ENCODE data around the gene CD48.
"Not testable (repeated sequence)": the region's sequence is repeated elsewhere in the genome, so short reads cannot be mapped to it uniquely, and the experiment has no call there.

CD48 gene

GRCh38 chr1:160658814-160659193 lies 52.8 kb downstream of the CD48 start:
- no peak for TF ChIP-seq CTCF (IDR thresholded peaks at IDR 0.05; ENCODE audit: low read depth, low read length)
- no peak overlapping the region for H3K4me3 ChIP-seq (ENCODE audit: low read depth, low read length)

GRCh38 chr1:160658162-160658813 lies 53.3 kb downstream of the CD48 start:
- H3K4me3 ChIP-seq (ENCODE audit: low read depth, low read length): no peak overlapping the region
- no peak for TF ChIP-seq CTCF (IDR thresholded peaks at IDR 0.05; ENCODE audit: low read depth, low read length)

- TF ChIP-seq CTCF (IDR thresholded peaks at IDR 0.05; ENCODE audit: low read depth, low read length): no peak
- H3K4me3 ChIP-seq (ENCODE audit: low read depth, low read length): no peak overlapping the region
Observed at GRCh38 chr1:160657250-160657781, 54.3 kb downstream of the CD48 start.

- no peak for TF ChIP-seq CTCF (IDR thresholded peaks at IDR 0.05; ENCODE audit: low read depth, low read length)
- no peak overlapping the region for H3K4me3 ChIP-seq (ENCODE audit: low read depth, low read length)
Observed at GRCh38 chr1:160656737-160657136, 54.9 kb downstream of the CD48 start.

GRCh38 chr1:160653620-160654016 lies 58.0 kb downstream of the CD48 start:
- no peak overlapping the region for H3K4me3 ChIP-seq (ENCODE audit: low read depth, low read length)
- no peak for TF ChIP-seq CTCF (IDR thresholded peaks at IDR 0.05; ENCODE audit: low read depth, low read length)

GRCh38 chr1:160652924-160653619 lies 58.5 kb downstream of the CD48 start:
- no peak overlapping the region for H3K4me3 ChIP-seq (ENCODE audit: low read depth, low read length)

GRCh38 chr1:160652065-160652641 lies 59.5 kb downstream of the CD48 start:
- H3K4me3 ChIP-seq (ENCODE audit: low read depth, low read length): not testable (repeated sequence)

More at GRCh38 chr1:160652924-160653619, 58.5 kb downstream of the CD48 start:
- TF ChIP-seq CTCF (IDR thresholded peaks at IDR 0.05; ENCODE audit: low read depth, low read length): no peak

Data from WI38 (cell line).